Measurements from ENCODE around the gene FLNB.
A peak's percentile ranks its signal among the peaks of the same experiment; 100 is the strongest.

FLNB gene

DNA sequence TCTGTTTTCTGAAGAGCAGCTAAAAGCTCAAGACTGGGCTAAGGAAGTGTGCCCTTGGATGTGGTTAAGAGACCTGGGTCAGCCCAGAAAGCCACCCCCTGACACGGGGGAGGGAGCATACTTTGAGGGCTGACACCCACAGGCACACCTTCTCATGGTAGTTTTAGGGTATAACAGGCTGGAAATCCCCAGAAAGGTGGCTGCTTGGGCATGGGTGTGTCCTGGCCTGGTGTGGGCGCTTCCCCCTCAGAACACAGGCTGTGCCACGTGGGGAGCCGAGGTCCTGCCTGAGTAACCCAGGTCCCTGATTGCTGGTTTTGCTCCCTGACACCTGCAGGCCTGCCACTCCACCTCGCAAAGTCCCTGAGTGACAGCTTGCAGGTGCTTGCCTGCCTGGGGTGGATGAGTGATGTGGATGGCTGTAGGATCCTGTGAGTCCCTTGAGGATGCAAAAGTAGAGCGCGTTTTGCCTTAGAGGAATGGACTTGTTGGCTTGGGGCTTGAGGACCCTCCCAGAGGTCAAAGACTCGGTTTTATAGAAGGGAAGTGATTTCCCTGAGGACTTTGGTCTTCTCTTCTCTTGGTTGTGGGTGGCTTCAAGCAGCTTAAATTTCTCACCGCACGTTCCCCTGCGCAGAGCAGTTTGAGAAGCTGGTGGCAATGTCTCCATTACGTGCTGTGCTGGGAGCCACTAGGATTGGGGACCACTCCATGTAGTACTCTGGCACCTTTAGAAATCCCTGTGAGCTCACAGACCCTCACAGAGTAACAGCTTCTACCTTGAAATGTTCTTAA, 108.1 kb downstream of the FLNB start:
- DNase-seq = no peak

GRCh38 chr3:58116985-58117384, 108.8 kb downstream of the FLNB start:
- DNase-seq = no peak

DNA sequence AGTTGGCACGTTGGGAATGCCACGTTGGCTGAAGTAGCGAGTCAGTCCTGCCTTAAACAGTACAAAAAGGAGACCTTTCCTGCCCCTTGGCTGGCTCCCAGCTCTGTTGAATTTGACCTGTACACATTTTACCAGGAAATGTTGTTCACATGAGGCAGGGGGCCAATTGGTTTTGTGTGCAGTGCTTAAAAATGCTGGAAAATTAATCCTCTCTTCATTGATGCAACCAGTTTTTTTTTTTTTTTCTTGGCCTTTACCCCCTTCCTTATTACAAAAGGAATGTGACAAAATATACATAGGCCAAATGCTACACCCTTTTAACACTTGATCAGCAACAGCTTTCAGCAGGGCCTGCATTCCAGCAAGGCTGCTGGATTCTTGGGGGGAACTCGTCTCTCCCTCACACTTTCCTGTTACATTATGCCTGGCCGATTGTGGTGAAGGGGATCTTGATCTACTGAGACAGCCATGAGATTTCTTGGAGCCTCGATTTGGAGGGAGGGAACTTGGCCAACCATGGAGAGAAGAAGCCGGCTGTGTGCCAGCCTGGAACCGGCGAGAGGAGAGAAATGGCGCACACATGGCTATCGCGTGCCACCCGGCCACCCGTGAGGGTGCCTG, 109.4 kb downstream of the FLNB start:
- DNase-seq = no peak

DNA sequence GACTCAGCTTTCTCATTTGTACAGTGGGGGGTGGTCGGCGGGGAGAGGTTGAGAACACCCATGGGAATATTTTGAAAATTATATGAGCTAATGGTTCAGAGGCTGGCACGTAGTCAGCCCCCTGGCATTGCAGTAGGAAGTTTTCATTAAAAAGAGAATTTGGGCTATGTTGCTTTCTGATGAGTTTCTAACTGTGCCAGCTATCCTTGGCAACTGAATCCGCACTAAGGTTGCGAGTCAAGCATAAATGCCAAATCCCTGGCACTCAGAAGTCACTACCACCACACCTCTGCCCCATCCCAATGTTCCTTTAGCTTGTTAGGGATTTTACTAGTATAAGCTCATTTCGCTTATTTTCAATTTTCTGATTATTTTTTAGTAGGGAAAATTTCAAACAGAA, 111.0 kb downstream of the FLNB start:
- no peak for DNase-seq

DNA sequence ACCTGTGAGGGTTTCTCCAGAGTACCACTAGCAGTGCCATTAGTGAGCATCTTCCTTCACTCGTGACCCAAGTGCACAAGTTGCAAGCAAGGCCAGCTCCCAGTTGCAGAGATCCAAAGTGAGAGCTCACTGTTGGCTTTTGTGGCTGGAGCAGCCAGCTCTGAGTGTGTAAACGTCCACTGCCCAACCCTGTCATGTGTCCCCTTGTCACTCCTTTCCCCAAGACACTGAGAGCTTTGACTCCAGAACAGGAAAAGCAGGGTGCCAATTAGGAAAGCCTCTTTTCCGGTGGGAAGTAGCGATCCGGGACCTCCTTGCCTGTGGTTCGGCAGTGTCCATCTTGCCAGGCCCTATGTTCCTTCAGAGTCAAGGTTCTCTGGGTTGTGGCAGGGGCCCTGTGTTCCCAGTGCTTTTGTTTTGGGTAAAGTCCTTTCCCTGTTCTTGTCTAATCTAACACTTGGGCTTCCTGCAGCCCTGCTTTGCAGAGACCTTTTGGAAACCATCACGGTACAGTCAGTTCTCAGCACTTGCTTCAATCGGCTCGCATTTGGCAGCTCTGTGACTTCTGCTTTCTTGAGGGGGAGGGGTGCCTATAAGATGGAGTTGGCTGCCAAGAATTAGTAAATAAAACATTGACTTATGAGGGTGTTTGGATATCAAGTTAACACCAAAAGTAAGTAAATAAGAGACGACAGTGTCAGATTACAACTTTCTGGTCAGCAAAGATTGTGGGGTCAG, 112.0 kb downstream of the FLNB start:
- DNase-seq = no peak

DNA sequence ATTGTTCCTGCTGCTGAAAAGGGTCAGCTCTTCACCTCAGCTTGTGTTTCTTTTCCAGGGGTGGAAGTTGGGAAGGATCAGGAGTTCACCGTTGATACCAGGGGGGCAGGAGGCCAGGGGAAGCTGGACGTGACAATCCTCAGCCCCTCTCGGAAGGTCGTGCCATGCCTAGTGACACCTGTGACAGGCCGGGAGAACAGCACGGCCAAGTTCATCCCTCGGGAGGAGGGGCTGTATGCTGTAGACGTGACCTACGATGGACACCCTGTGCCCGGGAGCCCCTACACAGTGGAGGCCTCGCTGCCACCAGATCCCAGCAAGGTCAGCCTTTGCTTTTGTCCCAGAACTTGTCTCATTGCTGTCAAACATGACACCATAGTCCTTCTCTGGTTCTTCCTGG, 113.0 kb downstream of the FLNB start:
- DNase-seq = no peak

DNA sequence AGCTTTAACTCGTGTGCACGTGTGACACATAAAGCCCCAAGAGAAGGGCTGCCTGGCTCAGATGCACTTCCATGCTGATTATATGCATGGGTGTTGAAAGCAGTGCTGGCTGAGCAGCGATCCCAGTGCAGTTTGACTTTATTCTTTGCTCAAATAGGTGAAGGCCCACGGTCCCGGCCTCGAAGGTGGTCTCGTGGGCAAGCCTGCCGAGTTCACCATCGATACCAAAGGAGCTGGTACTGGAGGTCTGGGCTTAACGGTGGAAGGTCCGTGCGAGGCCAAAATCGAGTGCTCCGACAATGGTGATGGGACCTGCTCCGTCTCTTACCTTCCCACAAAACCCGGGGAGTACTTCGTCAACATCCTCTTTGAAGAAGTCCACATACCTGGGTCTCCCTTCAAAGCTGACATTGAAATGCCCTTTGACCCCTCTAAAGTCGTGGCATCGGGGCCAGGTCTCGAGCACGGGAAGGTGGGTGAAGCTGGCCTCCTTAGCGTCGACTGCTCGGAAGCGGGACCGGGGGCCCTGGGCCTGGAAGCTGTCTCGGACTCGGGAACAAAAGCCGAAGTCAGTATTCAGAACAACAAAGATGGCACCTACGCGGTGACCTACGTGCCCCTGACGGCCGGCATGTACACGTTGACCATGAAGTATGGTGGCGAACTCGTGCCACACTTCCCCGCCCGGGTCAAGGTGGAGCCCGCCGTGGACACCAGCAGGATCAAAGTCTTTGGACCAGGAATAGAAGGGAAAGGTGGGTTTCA, 114.9 kb downstream of the FLNB start:
- DNase-seq = no peak

DNA sequence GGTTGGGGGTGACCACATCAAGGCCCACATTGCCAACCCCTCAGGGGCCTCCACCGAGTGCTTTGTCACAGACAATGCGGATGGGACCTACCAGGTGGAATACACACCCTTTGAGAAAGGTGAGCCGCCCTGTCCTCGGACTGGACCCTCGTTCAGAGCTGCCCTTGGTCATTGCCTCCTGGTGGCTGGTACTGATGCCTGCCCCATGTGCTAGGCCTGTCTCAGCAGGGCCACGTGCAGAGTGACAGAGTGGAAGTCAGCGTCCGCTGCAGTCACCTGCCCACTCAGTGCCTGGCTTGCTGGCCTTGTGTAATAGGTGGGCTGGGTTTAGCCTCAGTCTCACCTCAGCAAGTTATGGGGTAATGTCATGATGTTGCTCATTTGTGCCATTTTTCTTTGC, 116.2 kb downstream of the FLNB start:
- DNase-seq = no peak

DNA sequence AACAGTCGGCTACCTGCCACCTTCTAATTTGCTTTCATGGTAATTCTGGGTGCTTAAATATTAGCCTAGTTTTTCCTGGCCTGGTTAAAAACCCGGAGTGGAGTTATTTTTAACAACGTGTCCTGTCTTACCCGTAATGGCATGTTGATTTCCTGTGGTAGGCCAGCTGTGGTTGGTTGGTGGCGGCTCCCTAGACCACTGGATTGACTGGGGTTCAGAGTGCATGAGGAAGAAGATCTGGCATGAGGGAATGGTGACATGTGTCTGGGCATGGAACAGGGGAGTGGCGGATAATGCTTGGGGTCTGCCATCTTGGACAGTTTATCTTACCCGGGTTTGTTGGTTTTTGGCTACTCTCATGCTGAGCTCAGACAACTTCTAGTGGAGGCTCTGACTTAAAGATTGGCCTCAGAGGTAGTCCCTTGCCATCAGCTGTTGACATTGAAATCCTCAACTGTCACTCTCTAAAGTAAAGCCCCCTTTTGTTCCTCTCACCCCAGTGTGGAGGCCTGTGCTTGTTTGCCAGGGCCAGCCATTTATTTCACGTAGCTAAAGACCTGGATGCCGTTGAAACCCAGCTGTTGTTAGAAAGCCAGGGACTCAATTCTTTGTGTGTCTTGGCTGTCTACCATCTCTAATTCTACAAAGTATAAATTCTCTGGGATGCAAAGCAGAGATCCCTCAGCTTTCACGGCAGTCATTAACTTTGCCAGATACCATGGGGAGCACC, 121.0 kb downstream of the FLNB start:
- DNase-seq = no peak

- no peak for DNase-seq
These were observed 122.4 kb downstream of the FLNB start for GRCh38 chr3:58130591-58130990.

DNA sequence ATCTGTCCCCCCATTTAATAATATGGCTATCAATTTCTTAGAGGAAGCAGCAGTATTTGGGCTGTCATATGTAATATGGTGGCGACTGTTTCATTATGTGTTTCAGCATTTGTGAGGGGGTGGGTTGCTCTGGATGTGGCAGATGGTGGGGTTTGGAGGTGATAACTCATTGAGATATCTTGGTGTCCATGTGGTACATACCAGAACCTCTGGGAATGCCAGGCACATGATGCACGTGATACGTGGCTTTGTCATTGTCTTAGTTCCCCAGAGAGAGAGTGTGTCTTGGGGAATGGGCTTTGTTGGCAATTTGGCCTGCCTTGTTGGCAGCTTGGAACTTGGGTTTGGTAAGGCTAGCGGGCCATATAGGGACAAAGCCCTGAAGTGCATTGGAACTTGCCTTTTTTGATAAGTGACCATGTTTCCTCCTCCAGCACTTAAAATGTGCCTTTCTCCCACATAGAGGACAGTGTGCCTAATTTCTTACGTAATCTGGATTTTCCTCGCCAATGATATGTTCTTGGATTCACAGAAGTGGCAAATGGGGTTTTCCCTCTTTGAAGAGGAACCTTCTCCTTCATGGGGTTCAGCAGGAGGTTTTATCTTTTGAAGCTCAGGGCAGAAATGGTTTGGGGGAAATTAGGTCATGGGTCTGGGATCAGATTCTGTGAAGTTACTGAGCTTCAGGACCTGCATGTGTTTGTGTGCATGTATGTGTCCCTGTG, 123.0 kb downstream of the FLNB start:
- DNase-seq = no peak

- DNase-seq = no peak
These were observed 124.6 kb downstream of the FLNB start for GRCh38 chr3:58132850-58133249.

GRCh38 chr3:58134468-58134867, 126.2 kb downstream of the FLNB start:
- DNase-seq = no peak

DNA sequence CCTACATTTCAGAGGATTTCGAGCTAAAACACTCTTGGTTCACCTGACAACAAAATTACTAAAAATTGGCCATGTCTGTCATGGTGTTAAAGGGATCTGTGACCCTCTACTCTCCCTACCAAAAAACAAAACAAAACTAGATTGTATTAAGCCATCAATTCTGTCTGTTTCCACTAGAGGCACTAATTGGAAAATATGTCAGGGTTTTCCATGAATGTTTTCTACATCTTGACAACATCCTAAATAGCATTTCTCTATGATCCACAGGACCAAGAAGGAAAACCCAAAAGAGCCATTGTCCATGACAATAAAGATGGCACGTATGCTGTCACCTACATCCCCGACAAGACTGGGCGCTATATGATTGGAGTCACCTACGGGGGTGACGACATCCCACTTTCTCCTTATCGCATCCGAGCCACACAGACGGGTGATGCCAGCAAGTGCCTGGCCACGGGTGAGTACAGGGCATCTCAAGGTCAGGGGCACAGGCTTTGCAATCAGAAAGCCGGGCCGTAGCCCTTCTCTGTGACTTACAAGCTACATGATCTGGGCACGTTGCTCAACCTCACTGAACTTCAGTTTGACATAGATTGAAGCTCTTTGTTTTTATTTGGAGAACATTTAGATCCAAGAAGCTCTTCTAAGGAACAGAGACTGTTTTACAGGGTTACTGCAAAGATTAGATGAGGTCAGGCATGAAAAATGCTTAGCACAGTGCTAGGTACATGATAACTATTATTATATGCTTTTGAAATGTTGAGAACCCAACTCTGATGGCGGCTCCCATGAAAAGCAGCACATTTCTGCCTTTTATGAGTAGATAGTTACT, 127.7 kb downstream of the FLNB start:
- no peak for DNase-seq

- DNase-seq = no peak
These were observed 129.1 kb downstream of the FLNB start for GRCh38 chr3:58137306-58137705.

- DNase-seq = no peak
These were observed 133.6 kb downstream of the FLNB start for GRCh38 chr3:58141766-58142345.

DNA sequence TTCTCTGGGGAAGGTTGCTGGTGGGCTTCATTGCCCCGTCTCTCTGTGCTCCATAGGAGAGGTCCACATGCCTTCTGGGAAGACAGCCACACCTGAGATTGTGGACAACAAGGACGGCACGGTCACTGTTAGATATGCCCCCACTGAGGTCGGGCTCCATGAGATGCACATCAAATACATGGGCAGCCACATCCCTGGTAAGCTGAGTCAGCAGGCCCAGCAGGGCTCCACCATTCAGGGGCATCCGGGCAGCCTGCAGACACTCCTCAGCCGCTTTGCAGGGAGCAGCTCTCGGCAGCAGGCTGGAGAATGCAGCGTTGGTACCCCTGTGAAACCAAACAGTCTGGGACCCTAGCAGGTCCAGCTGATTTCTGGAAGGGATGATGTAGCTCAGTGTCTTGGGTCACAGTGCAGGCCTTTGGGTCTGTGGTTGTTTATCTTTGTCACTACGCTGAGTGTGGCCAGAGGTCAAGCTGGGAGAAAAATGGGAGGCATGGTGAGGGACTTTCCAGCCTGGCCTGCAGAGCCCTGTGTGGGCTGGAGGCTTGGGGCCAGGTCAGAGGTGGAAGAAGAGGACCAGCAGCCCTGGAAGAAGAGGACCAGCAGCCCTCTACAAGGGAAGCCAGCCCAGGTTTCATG, 135.3 kb downstream of the FLNB start:
- DNase-seq = no peak

DNA sequence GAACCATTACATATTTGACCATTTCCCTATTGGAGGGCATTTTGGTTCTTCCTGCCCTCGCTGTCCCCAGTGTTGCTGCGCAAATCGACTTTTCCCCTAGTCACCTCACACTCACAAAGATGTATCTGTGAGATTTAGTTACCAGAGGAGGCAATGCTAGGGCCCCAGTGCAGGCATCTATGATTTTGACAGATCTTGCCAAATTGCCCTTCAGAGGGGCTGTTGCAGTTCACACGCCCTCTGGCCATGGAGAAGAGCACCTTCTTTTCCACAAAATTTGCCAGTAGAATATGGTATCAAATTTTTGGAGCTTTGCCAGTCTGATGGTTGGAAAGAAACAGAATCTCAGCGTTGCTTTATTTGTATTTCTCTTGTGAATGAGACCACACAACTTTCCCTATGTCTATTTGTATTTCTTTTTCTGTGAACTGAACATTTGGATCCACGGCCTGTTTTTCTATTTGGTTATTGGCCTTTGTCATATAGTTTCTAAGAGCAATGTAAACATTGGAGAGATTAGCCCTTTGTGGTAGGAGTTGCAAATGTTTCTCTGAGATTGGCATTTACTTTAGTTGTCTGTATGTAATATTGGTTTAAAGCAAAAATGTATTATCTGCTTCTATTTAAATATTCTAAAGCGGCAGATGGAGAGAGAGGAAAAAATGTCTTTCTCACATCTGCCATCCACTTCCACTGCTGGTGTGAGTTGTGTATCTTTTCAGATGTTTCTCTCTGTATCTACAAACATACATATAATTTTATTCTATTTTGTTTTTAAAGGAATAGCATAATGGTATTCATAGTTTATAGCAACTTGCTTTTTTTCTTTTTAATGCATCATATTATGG, 136.5 kb downstream of the FLNB start:
- DNase-seq = peak; percentile 10

DNA sequence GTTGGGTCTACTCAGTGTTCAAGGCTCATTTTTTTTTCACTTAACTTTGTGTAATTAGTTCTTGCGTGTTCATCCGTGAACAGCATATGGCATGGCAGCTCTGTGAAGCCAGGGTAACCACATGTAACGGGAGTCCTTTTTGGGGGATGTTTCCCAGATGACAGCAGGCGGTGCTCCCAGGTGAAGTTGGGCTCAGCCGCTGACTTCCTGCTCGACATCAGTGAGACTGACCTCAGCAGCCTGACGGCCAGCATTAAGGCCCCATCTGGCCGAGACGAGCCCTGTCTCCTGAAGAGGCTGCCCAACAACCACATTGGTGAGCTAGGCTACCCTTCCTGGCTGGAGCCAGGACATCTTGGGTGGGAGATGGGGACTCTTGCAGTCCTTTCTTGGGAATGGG, 139.8 kb downstream of the FLNB start:
- DNase-seq = no peak
